Rectal smooth muscle tissue (tissue), 1 donor: ENCODE measurements around the gene C22orf15.
"Not testable (repeated sequence)": the region's sequence is repeated elsewhere in the genome, so short reads cannot be mapped to it uniquely, and the experiment has no call there.

Experiments
- H3K27ac ChIP-seq: one replicate; pipeline ENCODE4 v1.7.0; 2013; ENCODE audit warnings: low read depth, low read length, inconsistent platforms
- H3K27me3 ChIP-seq: one replicate; pipeline ENCODE4 v1.7.0; 2013; ENCODE audit warnings: low read length; ENCODE audit not compliant: control insufficient read depth, insufficient read depth
- H3K36me3 ChIP-seq: one replicate; pipeline ENCODE4 v1.7.0; 2013; ENCODE audit warnings: low read length; ENCODE audit not compliant: control insufficient read depth, insufficient read depth
- H3K4me1 ChIP-seq: one replicate; pipeline ENCODE4 v1.7.0; 2013; ENCODE audit warnings: low read length; ENCODE audit not compliant: control insufficient read depth, insufficient read depth
- H3K4me3 ChIP-seq: one replicate; pipeline ENCODE4 v1.7.0; 2013; ENCODE audit warnings: low read length
- H3K9ac ChIP-seq: one replicate; pipeline ENCODE4 v1.7.0; 2013; ENCODE audit warnings: low read length

The C22orf15 gene, protein sequence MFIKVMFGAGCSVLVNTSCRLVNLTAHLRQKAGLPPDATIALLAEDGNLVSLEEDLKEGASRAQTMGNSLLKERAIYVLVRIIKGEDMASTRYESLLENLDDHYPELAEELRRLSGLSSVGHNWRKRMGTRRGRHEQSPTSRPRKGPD

DNA sequence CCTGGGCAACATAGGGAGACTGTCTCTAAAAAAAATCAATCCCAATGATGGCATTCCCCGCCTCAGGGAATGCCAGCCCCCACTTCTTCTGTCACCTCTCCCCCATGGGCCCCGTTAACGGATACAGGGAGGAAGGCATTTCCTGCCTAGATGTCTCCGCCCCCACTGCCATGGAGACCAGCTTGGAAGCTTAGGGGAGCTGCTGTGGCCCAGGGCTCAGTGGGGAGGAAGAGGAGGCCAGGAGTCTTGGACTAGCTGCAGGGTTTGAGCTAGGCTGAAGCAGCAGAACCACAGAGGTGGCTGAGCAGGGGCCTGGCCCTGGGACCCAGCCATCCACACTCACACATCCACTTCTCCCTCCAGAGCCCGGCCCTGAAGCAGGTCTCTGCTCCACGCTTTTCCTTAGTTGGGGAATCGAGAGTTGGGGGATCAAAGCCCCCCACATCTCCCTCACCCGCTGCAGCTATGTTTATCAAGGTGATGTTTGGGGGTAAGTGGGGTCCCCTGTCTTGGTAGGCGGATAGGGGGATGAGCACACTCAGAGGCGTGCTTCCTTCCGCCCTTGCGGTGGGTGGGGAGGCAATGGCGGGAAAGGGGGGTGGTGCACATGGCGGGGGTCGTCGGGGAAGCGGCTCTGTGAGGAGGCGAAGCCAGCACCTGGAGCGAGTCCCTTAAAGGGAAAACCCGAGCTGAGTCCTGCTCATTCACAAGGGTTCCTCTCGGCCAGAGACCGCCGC is at the start of gene C22orf15:
Gene C22orf15 (plus strand): TSS at position 149 of the 737 bp plus-strand sequence. CDS start 317 bp downstream, at position 466.
- H3K27ac ChIP-seq = no peak within 1 kb of the TSS
- H3K27me3 ChIP-seq = no peaks in the 10 kb centered on the region
- no peak within 1 kb of the TSS for H3K9ac ChIP-seq
- no peaks in the 10 kb centered on the region for H3K36me3 ChIP-seq
- H3K4me3 ChIP-seq = no peak within 1 kb of the TSS
- H3K4me1 ChIP-seq = peaks cover 7% of the 10 kb centered on the region

DNA sequence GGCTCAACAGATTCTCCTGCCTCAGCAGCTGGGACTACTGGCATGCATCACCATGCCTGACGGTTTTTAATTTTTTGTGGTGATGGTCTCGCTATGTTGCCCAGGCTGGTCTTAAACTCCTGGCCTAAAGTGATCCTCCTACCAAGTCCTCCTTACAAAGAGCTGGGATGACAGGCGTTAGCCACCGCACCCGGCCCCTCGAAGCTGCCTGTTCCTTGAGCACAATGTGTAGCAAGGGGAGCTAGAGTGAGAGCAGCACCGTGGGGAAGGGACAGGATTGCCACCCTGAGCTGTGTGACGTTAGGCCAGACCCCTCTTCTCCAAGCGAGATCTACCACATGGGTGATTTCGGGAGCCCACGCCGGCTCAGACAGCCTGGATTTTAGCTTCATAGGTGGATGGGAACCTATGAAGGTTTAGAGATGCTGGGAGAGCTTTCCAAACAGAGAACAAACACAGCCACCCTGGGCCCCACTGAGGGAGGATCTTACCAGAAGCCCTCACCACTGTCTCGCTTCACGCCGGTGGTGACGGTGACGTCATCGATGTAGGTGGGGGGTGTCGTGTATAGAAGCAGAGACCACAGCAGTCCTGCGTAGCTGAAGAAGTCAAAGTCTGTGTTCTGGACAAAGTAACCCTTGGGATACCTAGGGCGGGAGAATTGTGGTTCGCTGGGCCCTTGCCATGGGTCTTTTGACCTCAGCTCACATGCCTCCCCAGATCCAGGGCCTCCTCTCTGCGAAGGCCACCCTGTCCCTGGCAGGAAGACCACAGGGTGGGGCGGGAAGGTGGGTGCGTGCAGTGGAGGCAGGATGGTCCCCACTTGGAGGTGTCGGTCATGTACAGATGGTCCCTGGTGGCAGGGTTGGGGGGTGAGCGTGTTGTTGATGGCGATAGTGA is 48.8 kb upstream of the C22orf15 start:
- H3K36me3 ChIP-seq = peaks cover 9% of the 10 kb centered on the region
- H3K27ac ChIP-seq = no peak overlapping the region
- H3K4me3 ChIP-seq = no peak overlapping the region
- H3K4me1 ChIP-seq = peaks cover 5% of the 10 kb centered on the region
- H3K27me3 ChIP-seq = no peaks in the 10 kb centered on the region
- no peak overlapping the region for H3K9ac ChIP-seq

DNA sequence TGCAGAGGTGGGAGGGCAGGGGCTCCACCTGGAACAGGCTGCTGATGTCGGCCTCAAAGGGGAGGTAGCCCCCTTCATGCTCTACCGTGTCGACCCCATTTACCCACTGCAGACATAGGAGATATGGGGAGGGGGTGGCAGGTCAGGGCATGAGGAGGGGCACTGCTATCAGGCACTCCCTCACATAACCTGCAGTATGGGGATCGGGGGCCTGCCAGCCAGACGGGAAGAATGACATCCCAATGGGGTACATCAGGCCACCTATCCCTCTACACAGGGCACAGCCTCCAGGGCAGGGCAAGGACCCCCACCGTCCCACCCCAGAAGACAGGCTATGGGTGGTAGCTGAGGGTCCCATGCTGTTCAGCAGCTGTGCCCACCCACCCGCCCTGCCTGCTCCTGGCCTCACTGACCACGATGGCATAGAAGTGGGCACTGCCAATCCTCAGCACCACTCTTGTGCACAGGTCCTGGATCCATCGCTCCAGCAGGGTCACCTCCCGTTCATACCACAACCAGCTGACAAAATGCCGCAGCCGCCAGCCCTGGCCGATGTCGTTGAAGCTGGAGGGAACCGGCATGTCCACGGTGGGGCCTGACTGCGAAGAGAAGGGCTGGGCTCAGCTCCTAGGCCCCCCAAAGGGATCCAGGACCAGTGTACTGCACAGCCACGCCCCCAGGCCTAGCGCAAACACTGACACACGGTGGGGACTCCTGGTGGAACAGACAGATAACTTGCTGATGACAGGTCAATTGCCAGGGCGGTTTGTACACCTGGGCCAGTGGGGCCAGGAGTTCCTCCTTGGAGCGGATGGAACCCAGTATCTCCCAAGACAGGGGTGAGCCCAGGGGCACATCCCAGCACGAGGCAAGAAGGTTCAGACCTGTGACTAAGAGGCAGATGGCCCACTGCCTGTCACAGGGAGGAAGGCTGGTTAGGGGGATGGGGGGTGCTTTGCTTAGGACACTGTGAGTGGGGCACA is 47.9 kb upstream of the C22orf15 start:
- Histone ChIP-seq H3K4me1 (peaks cover 5% of the 10 kb centered on the region), H3K36me3 (peaks cover 7% of the 10 kb centered on the region), H3K27ac (no peak overlapping the region), H3K9ac (no peak overlapping the region), H3K27me3 (no peaks in the 10 kb centered on the region), H3K4me3 (no peak overlapping the region)

DNA sequence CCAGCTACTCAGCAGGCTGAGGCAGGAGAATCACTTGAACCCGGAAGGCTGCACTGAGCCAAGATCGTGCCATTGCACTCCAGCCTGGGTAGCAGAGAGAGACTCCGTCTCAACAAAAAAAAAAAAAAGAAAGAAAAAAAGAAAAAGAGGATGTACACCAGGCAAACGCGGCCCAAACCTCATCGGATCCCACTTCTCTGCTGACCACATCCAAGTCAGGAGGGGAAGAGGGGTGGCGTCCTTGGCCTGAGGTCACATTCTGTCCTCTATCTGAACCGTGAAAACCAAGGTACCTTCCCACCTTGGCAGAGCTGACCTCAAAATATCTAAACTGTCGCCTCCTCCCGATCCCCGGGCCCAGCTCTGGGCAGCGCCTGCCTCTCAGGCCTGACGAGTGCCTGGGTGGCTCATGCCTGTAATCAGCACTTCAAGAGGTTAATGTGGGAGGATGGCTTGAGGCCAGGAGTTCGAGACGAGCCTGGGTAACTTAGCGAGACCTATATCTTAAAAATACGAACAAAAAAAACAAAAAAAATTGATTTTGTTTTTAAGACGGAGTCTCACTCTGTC is 46.9 kb upstream of the C22orf15 start:
- H3K9ac ChIP-seq = no peak overlapping the region
- H3K4me3 ChIP-seq = peak overlapping the region; percentile 90
- H3K36me3 ChIP-seq = peaks cover 7% of the 10 kb centered on the region
- H3K4me1 ChIP-seq = peaks cover 5% of the 10 kb centered on the region
- no peaks in the 10 kb centered on the region for H3K27me3 ChIP-seq
- H3K27ac ChIP-seq = no peak overlapping the region

DNA sequence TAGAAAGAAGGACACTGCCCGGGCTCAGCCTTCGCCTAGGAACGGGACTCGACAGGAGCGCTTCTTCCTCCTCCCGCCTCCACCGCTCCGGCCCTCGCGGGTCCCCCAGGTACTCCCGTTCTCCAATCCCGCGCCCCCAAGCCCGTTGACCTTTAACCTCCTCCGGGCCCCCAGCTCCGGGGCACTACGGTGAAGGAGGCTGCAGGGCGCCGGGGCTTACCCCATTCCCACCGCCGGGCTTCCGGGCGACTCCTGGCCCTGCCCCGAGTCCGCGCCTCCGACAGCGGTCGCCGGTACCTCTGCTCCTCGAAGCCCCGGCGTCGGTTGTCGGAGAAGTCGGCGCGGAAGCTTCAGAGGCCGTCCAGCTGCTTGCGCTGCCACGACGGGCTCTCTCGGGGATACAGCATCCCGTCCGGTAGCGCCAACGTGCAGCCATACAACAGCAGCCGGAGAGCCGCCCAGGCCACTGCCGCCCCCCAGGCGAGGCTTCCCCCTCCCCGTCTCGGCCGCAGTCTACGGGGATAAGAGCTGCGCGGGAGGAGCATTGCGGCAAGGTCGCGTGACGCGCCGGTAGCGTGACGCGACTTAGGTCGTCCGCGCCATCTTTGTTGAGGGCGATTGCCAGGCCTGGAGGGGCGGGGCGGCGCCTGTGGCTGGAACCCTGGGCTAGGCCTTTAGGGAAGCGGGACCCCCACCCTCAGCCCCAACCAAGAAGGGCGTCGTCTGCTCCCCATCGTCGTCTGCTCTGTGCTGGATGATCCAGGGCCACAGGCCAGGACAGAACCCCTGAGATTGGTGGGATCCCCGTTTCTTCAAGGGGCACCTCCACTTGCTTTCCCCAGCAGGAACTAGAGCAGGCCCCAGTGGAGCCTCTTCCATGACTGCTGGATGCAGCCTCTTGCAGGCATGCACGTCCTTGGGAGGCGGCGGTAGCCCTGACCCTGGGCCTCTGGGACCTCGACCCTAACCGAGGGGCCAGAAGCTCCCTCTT is 45.7 kb upstream of the C22orf15 start:
- H3K27ac ChIP-seq = peak overlapping the region; percentile 68

DNA sequence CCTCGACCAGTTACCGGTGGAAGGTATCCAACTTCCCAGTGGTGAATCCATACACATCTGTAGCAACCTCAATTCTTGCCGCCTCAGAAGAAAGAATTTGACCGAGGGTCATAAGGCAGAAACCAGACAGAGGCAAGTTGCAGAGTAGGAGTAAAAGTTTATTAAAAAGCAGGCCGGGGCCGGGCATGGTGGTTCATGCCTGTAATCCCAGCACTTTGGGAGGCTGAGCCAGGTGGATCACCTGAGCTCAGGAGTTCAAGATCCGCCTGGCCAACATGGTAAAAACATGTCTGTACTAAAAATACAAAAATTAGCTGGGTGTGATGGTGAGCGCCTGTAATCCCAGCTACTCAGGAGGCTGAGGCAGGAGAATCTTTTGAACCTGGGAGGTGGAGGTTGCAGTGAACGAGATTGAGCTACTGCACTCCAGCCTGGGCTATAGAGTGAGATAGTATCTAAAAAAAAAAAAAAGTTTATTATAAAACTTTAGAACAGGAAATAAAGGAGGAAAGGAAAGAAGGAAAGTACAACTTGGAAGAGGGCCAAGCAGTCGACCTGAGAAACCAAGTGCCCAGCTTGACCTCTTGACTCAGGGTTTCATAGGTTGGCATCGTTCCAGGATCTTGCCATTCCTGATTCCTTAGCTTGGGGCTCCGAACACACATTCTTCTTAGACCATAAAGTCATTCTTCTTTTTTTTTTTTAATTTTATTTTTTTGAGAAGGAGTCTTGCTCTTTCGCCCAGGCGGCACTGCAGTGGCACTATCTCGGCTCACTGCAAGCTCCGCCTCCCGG is 44.2 kb upstream of the C22orf15 start:
- Histone ChIP-seq H3K36me3 (peaks cover 3% of the 10 kb centered on the region), H3K9ac (no peak overlapping the region), H3K4me3 (no peak overlapping the region), H3K27me3 (no peaks in the 10 kb centered on the region), H3K4me1 (peaks cover 5% of the 10 kb centered on the region), H3K27ac (no peak overlapping the region)

More for the DNA sequence above, 45.7 kb upstream of the C22orf15 start:
- peaks cover 6% of the 10 kb centered on the region for H3K36me3 ChIP-seq
- no peaks in the 10 kb centered on the region for H3K27me3 ChIP-seq
- H3K9ac ChIP-seq = peak overlapping the region; percentile 80
- peaks cover 5% of the 10 kb centered on the region for H3K4me1 ChIP-seq
- peak overlapping the region; percentile 90 for H3K4me3 ChIP-seq

DNA sequence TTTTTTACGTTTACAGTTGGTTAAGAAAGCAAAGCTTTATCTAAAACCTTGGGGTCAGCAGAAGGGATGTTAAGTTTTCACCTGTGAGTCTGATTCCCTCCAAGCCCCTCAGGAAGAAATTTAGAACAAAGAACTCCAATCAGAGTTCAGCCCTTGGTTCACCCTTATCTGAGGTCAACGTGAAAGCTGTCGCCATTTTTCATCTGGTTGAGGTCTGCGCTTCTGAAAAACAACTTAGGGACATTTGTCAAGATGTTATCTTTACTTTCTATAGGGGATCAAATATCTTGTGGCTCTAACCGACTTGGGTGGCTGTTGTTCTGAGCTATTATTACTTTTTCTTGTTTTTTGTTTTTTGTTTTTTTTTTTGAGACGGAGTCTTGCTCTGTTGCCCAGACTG is 41.9 kb upstream of the C22orf15 start:
- no peak overlapping the region for H3K27ac ChIP-seq
- H3K36me3 ChIP-seq = no peaks in the 10 kb centered on the region
- peaks cover 4% of the 10 kb centered on the region for H3K4me1 ChIP-seq
- no peak overlapping the region for H3K9ac ChIP-seq
- H3K27me3 ChIP-seq = no peaks in the 10 kb centered on the region
- no peak overlapping the region for H3K4me3 ChIP-seq

DNA sequence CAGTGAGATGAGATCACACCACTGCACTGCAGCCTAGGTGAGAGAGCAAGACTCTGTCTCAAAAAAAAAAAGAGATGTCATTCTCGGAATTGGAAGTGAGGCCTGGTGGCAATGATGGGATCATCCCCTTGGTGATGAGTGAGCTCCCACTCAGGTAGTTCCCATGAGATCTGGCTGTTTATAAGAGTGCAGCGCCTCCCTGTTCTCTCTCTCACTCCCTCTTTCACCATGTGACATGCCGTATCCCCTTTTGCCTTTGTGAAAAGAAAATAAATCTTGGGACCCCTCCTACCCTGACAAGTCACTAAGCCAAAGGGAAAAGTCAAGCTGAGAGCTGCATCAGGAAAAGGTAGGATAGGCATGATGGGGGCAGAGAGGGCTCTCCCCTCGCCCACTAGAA is 40.6 kb upstream of the C22orf15 start:
- Histone ChIP-seq H3K27ac (no peak overlapping the region), H3K36me3 (no peaks in the 10 kb centered on the region), H3K4me1 (peaks cover 3% of the 10 kb centered on the region), H3K4me3 (no peak overlapping the region), H3K9ac (no peak overlapping the region), H3K27me3 (no peaks in the 10 kb centered on the region)

DNA sequence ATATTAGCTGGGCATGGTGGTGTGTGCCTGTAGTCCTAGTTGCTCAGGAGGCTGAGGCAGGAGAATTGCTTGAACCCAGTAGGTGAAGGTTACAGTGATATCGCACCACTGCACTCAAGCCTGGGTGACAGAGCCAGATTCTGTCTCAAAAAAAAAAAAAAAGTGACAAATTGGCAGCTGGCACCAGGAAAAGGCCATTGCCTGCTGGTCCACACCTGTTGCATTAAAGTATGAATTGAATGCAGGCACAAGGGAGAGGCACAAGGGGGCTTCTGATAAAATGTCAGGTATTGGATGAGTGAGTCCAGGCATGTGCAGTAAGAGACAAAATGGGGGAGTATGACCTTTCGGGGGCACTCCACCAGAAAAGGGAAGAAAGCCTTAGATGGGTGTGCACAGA is 40.1 kb upstream of the C22orf15 start:
- H3K36me3 ChIP-seq = no peaks in the 10 kb centered on the region
- no peaks in the 10 kb centered on the region for H3K4me1 ChIP-seq
- no peak overlapping the region for H3K9ac ChIP-seq
- H3K27ac ChIP-seq = no peak overlapping the region
- H3K4me3 ChIP-seq = no peak overlapping the region
- no peaks in the 10 kb centered on the region for H3K27me3 ChIP-seq

DNA sequence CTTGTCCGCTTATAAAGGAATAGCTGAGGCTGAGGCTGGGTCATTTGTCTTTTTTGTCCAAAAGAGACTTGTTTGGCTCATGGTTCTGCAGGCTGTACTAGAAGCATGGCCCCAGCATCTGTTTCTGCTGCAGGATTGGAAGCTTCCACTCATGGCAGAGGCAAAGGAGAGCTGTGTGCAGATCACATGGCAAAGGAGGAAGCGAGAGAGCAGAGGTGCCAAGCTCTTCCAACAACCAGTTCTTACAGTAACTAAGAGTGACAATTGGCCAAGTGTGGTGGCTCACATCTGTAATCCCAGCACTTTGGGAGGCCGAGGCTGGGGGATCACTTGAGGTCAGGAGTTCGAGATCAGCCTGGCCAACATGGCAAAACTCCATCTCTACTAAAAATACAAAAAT is 34.7 kb upstream of the C22orf15 start:
- not testable (repeated sequence) for H3K4me3 ChIP-seq, H3K36me3 ChIP-seq, H3K4me1 ChIP-seq, H3K9ac ChIP-seq, H3K27me3 ChIP-seq, H3K27ac ChIP-seq
